HG03469 (cell line): ENCODE data around the gene FOXP1.
"Not testable (repeated sequence)": the region's sequence is repeated elsewhere in the genome, so short reads cannot be mapped to it uniquely, and the experiment has no call there.

ENCODE experiments used
- ATAC-seq: cut with Tn5 transposase; IDR thresholded peaks from one replicate; pipeline ENCODE4 v1.9.1; 2021; ENCODE audit warnings: mild to moderate bottlenecking, moderate library complexity, moderate number of reproducible peaks; ENCODE audit not compliant: unreplicated experiment

The FOXP1 gene

GRCh38 chr3:70975981-70976380, 607.5 kb downstream of the FOXP1 start:
- not testable (repeated sequence) for ATAC-seq

GRCh38 chr3:70974747-70975146, 608.8 kb downstream of the FOXP1 start:
- no peak for ATAC-seq

GRCh38 chr3:70973558-70973957, 610.0 kb downstream of the FOXP1 start:
- ATAC-seq: no peak

- ATAC-seq: no peak
Observed at GRCh38 chr3:70972855-70973254, 610.7 kb downstream of the FOXP1 start.

GRCh38 chr3:70970952-70971351, 612.6 kb downstream of the FOXP1 start:
- ATAC-seq: no peak

- ATAC-seq: no peak
Observed at GRCh38 chr3:70970171-70970570, 613.4 kb downstream of the FOXP1 start.

GRCh38 chr3:70963431-70964275, 619.9 kb downstream of the FOXP1 start:
- no peak for ATAC-seq

- ATAC-seq: no peak
Observed at GRCh38 chr3:70959506-70960291, 623.8 kb downstream of the FOXP1 start.

GRCh38 chr3:70952033-70952747, 631.3 kb downstream of the FOXP1 start:
- no peak for ATAC-seq

GRCh38 chr3:70951316-70951715, 632.2 kb downstream of the FOXP1 start:
- no peak for ATAC-seq

GRCh38 chr3:70947579-70947978, 635.9 kb downstream of the FOXP1 start:
- ATAC-seq: no peak

- ATAC-seq: no peak
Observed at GRCh38 chr3:70943886-70944285, 639.6 kb downstream of the FOXP1 start.

GRCh38 chr3:70933105-70933810, 650.3 kb downstream of the FOXP1 start:
- no peak for ATAC-seq

GRCh38 chr3:70930066-70930465, 653.5 kb downstream of the FOXP1 start:
- ATAC-seq: no peak

- ATAC-seq: no peak
Observed at GRCh38 chr3:70927239-70927638, 656.3 kb downstream of the FOXP1 start.

GRCh38 chr3:70926835-70927234, 656.7 kb downstream of the FOXP1 start:
- no peak for ATAC-seq

GRCh38 chr3:70919661-70920060, 663.9 kb downstream of the FOXP1 start:
- ATAC-seq: no peak

GRCh38 chr3:70919091-70919490, 664.4 kb downstream of the FOXP1 start:
- no peak for ATAC-seq

- ATAC-seq: no peak
Observed at GRCh38 chr3:70916375-70917055, 667.0 kb downstream of the FOXP1 start.

- no peak for ATAC-seq
Observed at GRCh38 chr3:70914862-70915261, 668.7 kb downstream of the FOXP1 start.
